Gastrocnemius medialis (tissue), 4 donors: ENCODE measurements around the gene CCDC85C. TPM values are rescaled to one million over a fixed set of nuclear protein-coding genes. Genes with fewer than 3 reads are reported as not detected.

Source experiments
- ATAC-seq, 2 donors: fragments of 150-250 bp; one replicate each; pipeline ENCODE4 v1.9.1; 2016
- DNase-seq, 2 donors: peaks; one replicate each; pipeline ENCODE4 v3.0.0-alpha.2; 2019
- H3K27ac ChIP-seq, 4 donors: fragments of 200-600 bp; sonication (generic); 1 replicate in 1 of 4; 2 replicates in 3 of 4; pipeline ENCODE4 v1.5.1; 2016 to 2018; ENCODE audit warnings: mild to moderate bottlenecking in 2 of 4, moderate library complexity in 1 of 4
- H3K27me3 ChIP-seq, 3 donors: fragments of 200-600 bp; sonication (generic) in 2 of 3; 1 replicate in 1 of 3; 2 replicates in 2 of 3; pipeline versions ENCODE4 v1.5.1 to v1.6.0; 2016 to 2019; ENCODE audit warnings: mild to moderate bottlenecking in 1 of 3, moderate library complexity in 1 of 3
- H3K36me3 ChIP-seq, 2 donors: fragments of 200-600 bp; sonication (generic) in 1 of 2; one replicate each; pipeline ENCODE4 v1.5.1; 2017 to 2018
- H3K4me1 ChIP-seq, 2 donors: fragments of 200-600 bp; sonication (generic) in 1 of 2; one replicate each; pipeline ENCODE4 v1.5.1; 2016 to 2017; ENCODE audit warnings: mild to moderate bottlenecking in 2 of 2
- H3K4me3 ChIP-seq, 4 donors: fragments of 200-600 bp; sonication (generic) in 3 of 4; 1 replicate in 1 of 4; 2 replicates in 3 of 4; pipeline ENCODE4 v1.5.1; 2016 to 2019; ENCODE audit warnings: mild to moderate bottlenecking in 2 of 4
- H3K9me3 ChIP-seq, 3 donors: fragments of 200-600 bp; sonication (generic) in 2 of 3; 1 replicate in 1 of 3; 2 replicates in 2 of 3; pipeline ENCODE4 v1.5.1; 2016 to 2019
- CTCF ChIP-seq, 5 experiments: fragments of 450-650 bp in 3 of 5; fragments of 200-600 bp in 2 of 5; sonication (generic) in 2 of 5; IDR thresholded peaks in 4 of 5; conservative IDR thresholded peaks in 1 of 5; 1 replicate in 4 of 5; 2 replicates in 1 of 5; pipeline ENCODE4 v1.5.1; 2016 to 2019; ENCODE audit warnings: antibody characterized with exemption in 5 of 5, mild to moderate bottlenecking in 3 of 5, moderate library complexity in 3 of 5
- POLR2A ChIP-seq, 2 donors: fragments of 450-650 bp; IDR thresholded peaks; one replicate each; pipeline ENCODE4 v1.6.1; 2017; ENCODE audit warnings: antibody characterized with exemption in 2 of 2, mild to moderate bottlenecking in 2 of 2, moderate library complexity in 2 of 2
- in situ Hi-C, 4 donors: fragments of 200-750 bp; cut with MboI; loops; one replicate each; pipeline versions ENCODE4 v1.15.0 to v1.8.0; 2017; ENCODE audit warnings: low sequenced_read_pairs in 4 of 4
- intact Hi-C: fragments of 100-400 bp; cut with DNase I; formaldehyde crosslinking; loops from one replicate; pipeline ENCODE4 v1.15.1; 2023; ENCODE audit warnings: low total_unique reads
- total RNA-seq, 4 donors: library from RNA; depleted of rRNA; stranded (reverse); fragments of >200 nt; gene quantifications; one replicate each; pipeline versions ENCODE4 v1.1.0 to v1.2.3, GENCODE V29; 2016

CCDC85C gene
- total RNA-seq, 4 donors from 2014 or later, result 7.9 to 32.8 (median 15.4) TPM

- in situ Hi-C loops, result no loop called here
- H3K27ac ChIP-seq, result no peak overlapping the region
- no peaks in the 10 kb centered on the region for H3K9me3 ChIP-seq
- H3K27me3 ChIP-seq, result peaks cover 4 to 14% (median 14%) of the 10 kb centered on the region in 3 donors
- intact Hi-C loops, result no loop called here
- no peaks in the 10 kb centered on the region for H3K36me3 ChIP-seq
- no peaks in the 10 kb centered on the region for H3K4me1 ChIP-seq
- no peak for ATAC-seq
- H3K4me3 ChIP-seq, result no peak overlapping the region
- no peak for DNase-seq
- TF ChIP-seq POLR2A (IDR thresholded peaks at IDR 0.05) (no peak), CTCF (IDR thresholded peaks at IDR 0.05 in 4 of 5, conservative IDR thresholded peaks at IDR 0.05 in 1 of 5) (no peak)
Measured at GRCh38 chr14:99649219-99649618, 45.2 kb upstream of the CCDC85C start.

GRCh38 chr14:99648027-99648784 lies 44.2 kb upstream of the CCDC85C start:
- H3K9me3 ChIP-seq, result no peaks in the 10 kb centered on the region
- no peak overlapping the region for H3K27ac ChIP-seq
- no peak overlapping the region for H3K4me3 ChIP-seq
- ATAC-seq (no peak), DNase-seq (no peak)
- H3K27me3 ChIP-seq, result peaks cover 4 to 14% (median 14%) of the 10 kb centered on the region in 3 donors
- in situ Hi-C loops, result no loop called here
- no peaks in the 10 kb centered on the region for H3K36me3 ChIP-seq
- H3K4me1 ChIP-seq, result no peaks in the 10 kb centered on the region
- intact Hi-C loops, result no loop called here
- TF ChIP-seq POLR2A (IDR thresholded peaks at IDR 0.05), result no peak

GRCh38 chr14:99647411-99647810 lies 43.4 kb upstream of the CCDC85C start:
- ATAC-seq, result no peak
- Histone ChIP-seq H3K4me3 (no peak overlapping the region), H3K9me3 (no peaks in the 10 kb centered on the region), H3K4me1 (no peaks in the 10 kb centered on the region), H3K27me3 (peaks cover 4 to 14% (median 14%) of the 10 kb centered on the region in 3 donors), H3K27ac (no peak overlapping the region), H3K36me3 (no peaks in the 10 kb centered on the region)
- TF ChIP-seq CTCF (IDR thresholded peaks at IDR 0.05 in 4 of 5, conservative IDR thresholded peaks at IDR 0.05 in 1 of 5), result no peak
- no peak for TF ChIP-seq POLR2A (IDR thresholded peaks at IDR 0.05)
- DNase-seq, result no peak
- in situ Hi-C loops, result no loop called here
- intact Hi-C loops, result no loop called here

- Histone ChIP-seq H3K27me3 (peaks cover 4 to 14% (median 14%) of the 10 kb centered on the region in 3 donors), H3K9me3 (no peaks in the 10 kb centered on the region), H3K36me3 (no peaks in the 10 kb centered on the region), H3K4me3 (peak overlapping the region; percentile 28 to 56 (median 40)), H3K4me1 (no peaks in the 10 kb centered on the region), H3K27ac (no peak overlapping the region)
- TF ChIP-seq CTCF (IDR thresholded peaks at IDR 0.05 in 4 of 5, conservative IDR thresholded peaks at IDR 0.05 in 1 of 5), result no peak
- no peak for TF ChIP-seq POLR2A (IDR thresholded peaks at IDR 0.05)
- ATAC-seq (no peak), DNase-seq (no peak)
- in situ Hi-C loops, result no loop called here
- intact Hi-C loops, result no loop called here
Measured at GRCh38 chr14:99645545-99646505, 41.8 kb upstream of the CCDC85C start.
